MCF 10A (cell line): ENCODE data around the gene MDC1. TPM values are rescaled to one million over a fixed set of nuclear protein-coding genes. Genes with fewer than 3 reads are reported as not detected.

Experiments
- BruUV-seq: library from RNA; stranded (reverse); fragments of 400-500 nt; replicated peaks from 2 replicates; lab custom pipeline; 2021; lab: Mats Ljungman, UMichigan
- CTCF ChIA-PET: fragments of 300-600 bp; sonication (Branson Sonifier 250); formaldehyde crosslinking; extraction: SDS; loops from one replicate; lab custom pipeline; 2021; ENCODE audit warnings: antibody characterized with exemption, inconsistent platforms; lab: Yijun Ruan, JAX
- POLR2A ChIA-PET: fragments of 300-600, 350-650 bp; sonication (Branson Sonifier 250); formaldehyde crosslinking; extraction: SDS; loops from one replicate; lab custom pipeline; 2020; ENCODE audit warnings: antibody characterized with exemption, inconsistent platforms; lab: Yijun Ruan, JAX
- DNase-seq: peaks from one replicate; pipeline ENCODE4 v3.0.0-alpha.2; 2018; ENCODE audit not compliant: unreplicated experiment
- H3K27ac Mint-ChIP-seq: one replicate; pipeline ENCODE4 v1.8.0; 2022; ENCODE audit warnings: mild to moderate bottlenecking, low read depth, mixed read lengths; ENCODE audit not compliant: unreplicated experiment
- H3K27me3 Mint-ChIP-seq: one replicate; pipeline ENCODE4 v1.8.0; 2022; ENCODE audit warnings: mixed read lengths; ENCODE audit not compliant: insufficient read depth, unreplicated experiment
- H3K36me3 Mint-ChIP-seq: one replicate; pipeline ENCODE4 v1.8.0; 2022; ENCODE audit warnings: mild to moderate bottlenecking, moderate library complexity, mixed read lengths; ENCODE audit not compliant: insufficient read depth, unreplicated experiment
- H3K4me1 Mint-ChIP-seq: one replicate; pipeline ENCODE4 v1.8.0; 2022; ENCODE audit warnings: mixed read lengths; ENCODE audit not compliant: insufficient read depth, unreplicated experiment
- H3K4me3 Mint-ChIP-seq: one replicate; pipeline ENCODE4 v1.8.0; 2022; ENCODE audit warnings: mild to moderate bottlenecking, moderate library complexity, mixed read lengths; ENCODE audit not compliant: unreplicated experiment
- H3K9me3 Mint-ChIP-seq: one replicate; pipeline ENCODE4 v1.8.0; 2022; ENCODE audit warnings: mixed read lengths; ENCODE audit not compliant: unreplicated experiment
- intact Hi-C: fragments of 100-400 bp; cut with micrococcal nuclease; formaldehyde crosslinking; loops from 2 replicates; pipeline ENCODE4 v1.14.1; 2022
- total RNA-seq: library from RNA; stranded (reverse); gene quantifications from 2 replicates; pipeline ENCODE4 v1.2.3, GENCODE V29; 2022
- TF ChIP-seq, protein P1 (sequence below): fragments of 200-600 bp; IDR thresholded peaks from one replicate; pipeline ENCODE4 v1.8.0; 2022; ENCODE audit warnings: antibody characterized with exemption, mild to moderate bottlenecking; ENCODE audit not compliant: unreplicated experiment

Gene MDC1
- total RNA-seq, 1 experiment from 2014 or later, result 50.6 TPM

GRCh38 chr6:30741789-30742315 is 24.8 kb upstream of the MDC1 start:
- Mint-ChIP-seq H3K4me3 (peak overlapping the region; percentile 91), H3K27ac (peak overlapping the region; percentile 82), H3K36me3 (peaks cover 71% of the 10 kb centered on the region), H3K4me1 (peaks cover 35% of the 10 kb centered on the region), H3K27me3 (no peaks in the 10 kb centered on the region), H3K9me3 (no peaks in the 10 kb centered on the region)
- CTCF ChIA-PET, result interaction anchor here (0.6 to 3.6 kb wide), 4 partner anchors 11 to 987 kb away, joined by 3 to 35 read pairs (median 4); no protein-coding TSS in a partner anchor
- TF ChIP-seq, protein P1, sequence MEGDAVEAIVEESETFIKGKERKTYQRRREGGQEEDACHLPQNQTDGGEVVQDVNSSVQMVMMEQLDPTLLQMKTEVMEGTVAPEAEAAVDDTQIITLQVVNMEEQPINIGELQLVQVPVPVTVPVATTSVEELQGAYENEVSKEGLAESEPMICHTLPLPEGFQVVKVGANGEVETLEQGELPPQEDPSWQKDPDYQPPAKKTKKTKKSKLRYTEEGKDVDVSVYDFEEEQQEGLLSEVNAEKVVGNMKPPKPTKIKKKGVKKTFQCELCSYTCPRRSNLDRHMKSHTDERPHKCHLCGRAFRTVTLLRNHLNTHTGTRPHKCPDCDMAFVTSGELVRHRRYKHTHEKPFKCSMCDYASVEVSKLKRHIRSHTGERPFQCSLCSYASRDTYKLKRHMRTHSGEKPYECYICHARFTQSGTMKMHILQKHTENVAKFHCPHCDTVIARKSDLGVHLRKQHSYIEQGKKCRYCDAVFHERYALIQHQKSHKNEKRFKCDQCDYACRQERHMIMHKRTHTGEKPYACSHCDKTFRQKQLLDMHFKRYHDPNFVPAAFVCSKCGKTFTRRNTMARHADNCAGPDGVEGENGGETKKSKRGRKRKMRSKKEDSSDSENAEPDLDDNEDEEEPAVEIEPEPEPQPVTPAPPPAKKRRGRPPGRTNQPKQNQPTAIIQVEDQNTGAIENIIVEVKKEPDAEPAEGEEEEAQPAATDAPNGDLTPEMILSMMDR, result no peak
- no TSS peak for BruUV-seq
- POLR2A ChIA-PET, result interaction anchor here (0.6 to 9.2 kb wide), 17 partner anchors 10 to 238 kb away, joined by 3 to 159 read pairs (median 5); partner anchors contain the start of genes DDR1, DHX16 and VARS2
- DNase-seq, result no peak
- intact Hi-C loops, result loop anchor here (1.0 to 5.0 kb wide), 5 partner anchors 78 to 345 kb away; partner anchors contain the start of gene DDR1

- H3K36me3 Mint-ChIP-seq, result peaks cover 76% of the 10 kb centered on the region
- no TSS peak for BruUV-seq
- H3K9me3 Mint-ChIP-seq, result no peaks in the 10 kb centered on the region
- H3K4me1 Mint-ChIP-seq, result peaks cover 35% of the 10 kb centered on the region
- CTCF ChIA-PET, result interaction anchor here (0.6 to 3.6 kb wide), 5 partner anchors 11 to 79 kb away, joined by 3 to 35 read pairs (median 5); no protein-coding TSS in a partner anchor
- DNase-seq, result no peak
- H3K4me3 Mint-ChIP-seq, result peak overlapping the region; percentile 91
- POLR2A ChIA-PET, result interaction anchor here (0.7 to 9.2 kb wide), 12 partner anchors 10 to 155 kb away, joined by 3 to 159 read pairs (median 6); partner anchors contain the start of gene DDR1
- H3K27ac Mint-ChIP-seq, result peak overlapping the region; percentile 82
- H3K27me3 Mint-ChIP-seq, result no peaks in the 10 kb centered on the region
- TF ChIP-seq, protein P1, result no peak
- intact Hi-C loops, result loop anchor here (5.0 kb wide), 2 partner anchors 331 to 346 kb away; no protein-coding TSS in a partner anchor
Observed at GRCh38 chr6:30741063-30741779, 24.1 kb upstream of the MDC1 start.

DNA sequence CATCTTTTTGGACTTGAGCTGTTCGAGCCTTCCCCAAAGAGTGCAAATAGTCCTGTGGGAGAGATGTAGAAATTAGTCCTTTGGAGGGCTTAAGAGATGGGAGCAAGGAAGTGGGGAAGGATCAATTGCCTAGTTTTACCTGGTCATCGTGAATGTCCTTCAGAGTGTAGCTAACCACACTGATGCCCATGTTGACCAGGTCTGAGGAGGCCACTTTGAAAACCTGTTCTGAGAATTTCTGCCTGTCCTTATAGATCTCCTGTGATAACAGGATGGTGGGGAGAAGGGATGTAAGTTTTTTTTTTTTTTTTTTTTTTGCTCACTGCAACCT is 23.4 kb upstream of the MDC1 start:
- H3K36me3 Mint-ChIP-seq, result peaks cover 82% of the 10 kb centered on the region
- CTCF ChIA-PET, result interaction anchor here (0.6 to 3.6 kb wide), 7 partner anchors 10 to 328 kb away, joined by 3 to 35 read pairs (median 5); no protein-coding TSS in a partner anchor
- H3K27ac Mint-ChIP-seq, result no peak overlapping the region

More for the DNA sequence above, 23.4 kb upstream of the MDC1 start:
- Mint-ChIP-seq H3K4me3 (peak overlapping the region; percentile 22), H3K27me3 (no peaks in the 10 kb centered on the region), H3K9me3 (no peaks in the 10 kb centered on the region), H3K4me1 (peaks cover 34% of the 10 kb centered on the region)
- intact Hi-C loops, result loop anchor here (5.0 kb wide), 2 partner anchors 332 to 347 kb away; no protein-coding TSS in a partner anchor
- no peak for DNase-seq
- TF ChIP-seq, protein P1, result no peak
- POLR2A ChIA-PET, result interaction anchor here (0.5 to 1.8 kb wide), 6 partner anchors 9 to 775 kb away, joined by 3 to 6 read pairs (median 4); no protein-coding TSS in a partner anchor
- BruUV-seq, result no TSS peak
